Coronary artery (tissue), 2 donors: Measurements from ENCODE around the gene TMEM217.

Experiments used
- DNase-seq: peaks from one replicate; pipeline ENCODE4 v3.0.0-alpha.2; 2017; ENCODE audit warnings: low spot score
- H3K27ac ChIP-seq, 2 donors: fragments of 200-600 bp; sonication (generic); one replicate each; pipeline ENCODE4 v1.5.1; 2016 to 2019
- H3K4me3 ChIP-seq: fragments of 200-600 bp; sonication (generic); 2 replicates; pipeline ENCODE4 v1.5.1; 2016; ENCODE audit warnings: mild to moderate bottlenecking, moderate library complexity
- CTCF ChIP-seq: fragments of 200-600 bp; sonication (generic); IDR thresholded peaks from one replicate; pipeline ENCODE4 v1.5.1; 2019; ENCODE audit warnings: antibody characterized with exemption

The TMEM217 gene

DNA sequence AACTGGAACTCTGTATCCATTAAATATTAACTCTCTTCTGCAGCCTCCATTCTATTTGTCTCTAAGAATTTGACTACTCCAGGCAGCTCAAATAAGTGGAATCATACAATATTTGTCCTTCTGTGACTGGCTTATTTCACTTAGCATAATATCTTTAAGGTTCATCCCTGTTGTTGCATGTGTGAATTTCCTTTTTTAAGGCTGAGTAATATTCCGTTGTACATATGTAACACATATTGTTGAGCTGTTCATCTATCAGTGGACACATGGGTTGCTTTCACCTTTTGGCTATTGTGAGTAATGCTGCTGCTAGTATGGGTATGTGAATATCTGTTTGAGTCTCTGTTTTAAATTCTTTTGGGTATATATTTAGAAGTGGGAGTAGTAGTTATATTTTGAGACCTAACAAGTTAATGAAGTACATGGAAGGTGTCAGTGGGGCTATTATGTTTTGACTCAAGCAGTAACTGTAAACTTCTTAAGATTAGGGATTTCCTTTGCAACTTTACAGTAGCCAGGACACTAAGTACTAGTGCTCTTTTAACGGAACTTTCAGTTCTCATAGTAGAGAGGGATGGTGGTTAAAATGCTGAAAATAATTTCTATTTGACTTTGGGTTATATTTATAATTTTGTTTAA, 29.7 kb upstream of the TMEM217 start:
- no peak for TF ChIP-seq CTCF

DNA sequence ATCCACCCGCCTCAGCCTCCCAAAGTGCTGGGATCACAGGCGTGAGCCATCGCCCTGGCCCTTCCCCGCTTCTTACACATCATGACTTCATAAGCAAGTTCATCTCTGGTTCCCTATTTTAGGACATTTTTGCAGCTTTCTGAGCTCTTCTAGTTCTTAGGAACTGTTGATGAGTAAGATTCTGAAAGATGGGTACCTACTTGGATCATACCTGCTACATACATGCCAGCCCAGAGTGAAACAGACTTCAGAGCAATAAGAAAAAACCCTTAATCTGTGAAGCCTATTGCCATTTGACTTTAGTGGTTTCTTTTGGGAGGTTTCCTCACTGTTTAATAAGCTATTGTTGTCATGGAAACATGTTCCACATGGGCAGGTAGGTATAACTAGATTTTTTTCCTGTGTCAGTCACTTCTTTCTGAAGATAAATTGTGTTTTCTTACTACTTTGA, 27.9 kb upstream of the TMEM217 start:
- Histone ChIP-seq H3K27ac (no peak overlapping the region), H3K4me3 (no peak overlapping the region)
- DNase-seq, result no peak
- no peak for TF ChIP-seq CTCF

More for the DNA sequence above, 29.7 kb upstream of the TMEM217 start:
- Histone ChIP-seq H3K27ac (no peak overlapping the region), H3K4me3 (no peak overlapping the region)
- no peak for DNase-seq

DNA sequence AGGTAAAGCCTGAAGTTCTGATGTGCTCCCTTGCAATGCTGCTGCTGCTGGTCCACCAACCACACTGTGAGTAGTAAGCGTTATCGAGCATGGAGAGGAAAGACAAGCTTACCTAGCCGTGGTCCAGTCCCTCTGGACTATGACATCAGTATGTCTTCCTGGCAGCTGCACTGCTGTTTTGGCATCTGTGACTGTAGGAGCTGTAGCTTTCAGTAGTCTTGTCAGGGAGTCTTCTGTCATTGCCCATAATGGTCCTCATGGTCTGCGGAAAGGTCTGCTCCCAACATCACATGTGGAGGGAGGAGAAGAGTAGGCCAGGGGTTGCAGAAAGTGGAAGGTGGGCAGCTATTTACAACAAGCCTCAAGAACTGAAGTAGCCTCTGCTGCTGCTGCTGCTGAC, 26.8 kb upstream of the TMEM217 start:
- TF ChIP-seq CTCF, result no peak
- Histone ChIP-seq H3K27ac (peak overlapping the region; percentile 72 to 82), H3K4me3 (no peak overlapping the region)
- no peak for DNase-seq

DNA sequence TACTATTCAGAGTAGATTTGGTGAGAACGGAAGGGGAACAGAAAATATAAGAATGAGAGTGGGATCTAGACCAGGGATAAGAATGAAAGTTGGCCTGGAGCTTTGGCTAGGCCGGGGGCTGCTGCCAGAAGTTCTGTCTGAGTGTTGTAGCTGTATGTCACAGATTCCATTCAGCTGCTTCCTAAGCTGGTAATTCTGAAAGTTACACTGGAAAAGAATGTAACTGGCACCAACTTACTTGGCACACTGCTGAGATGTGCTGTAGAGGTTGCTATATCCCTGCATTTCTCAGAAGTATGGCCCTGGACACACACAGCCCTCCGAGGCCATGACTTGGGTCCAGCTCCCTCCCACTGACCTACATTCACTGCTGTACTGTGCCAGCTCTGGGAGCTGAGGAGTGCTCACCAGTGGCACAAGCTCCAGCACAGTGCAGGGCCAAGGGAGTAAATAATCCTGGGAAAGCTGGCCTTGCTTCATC, 25.8 kb upstream of the TMEM217 start:
- no peak for TF ChIP-seq CTCF
- peak; percentile 92 for DNase-seq
- Histone ChIP-seq H3K27ac (peak overlapping the region; percentile 72 to 82), H3K4me3 (peak overlapping the region; percentile 8)

DNA sequence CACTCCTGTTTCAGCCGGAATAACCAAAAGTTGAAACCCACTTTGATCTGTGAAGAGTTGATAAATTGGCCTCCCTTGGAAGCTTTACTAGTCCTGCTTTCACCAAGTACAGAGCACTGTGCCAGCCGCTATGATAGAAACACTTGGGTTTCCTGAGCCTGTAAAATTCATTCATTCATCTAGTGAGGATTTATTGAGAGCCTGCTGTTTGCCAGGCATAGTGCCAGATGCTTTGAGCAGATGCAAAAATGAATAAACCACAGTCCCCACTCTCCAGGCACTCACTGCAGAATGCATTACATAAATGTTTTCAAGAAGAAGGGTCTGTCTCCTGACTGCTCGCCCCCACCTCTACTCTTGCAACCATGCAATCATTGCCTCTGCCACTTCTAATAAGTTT, 25.3 kb upstream of the TMEM217 start:
- no peak for TF ChIP-seq CTCF
- Histone ChIP-seq H3K4me3 (no peak overlapping the region), H3K27ac (peak overlapping the region; percentile 72 to 82)
- no peak for DNase-seq

- H3K4me3 ChIP-seq, result no peak overlapping the region
- no peak for DNase-seq
- no peak for TF ChIP-seq CTCF
- peak overlapping the region; percentile 72 to 82 for H3K27ac ChIP-seq
Measured at GRCh38 chr6:37282371-37282770, 24.4 kb upstream of the TMEM217 start.
